Measurements from ENCODE around the gene SPOCK3.
A peak's percentile ranks its signal among the peaks of the same experiment; 100 is the strongest.
"Not testable (repeated sequence)": the region's sequence is repeated elsewhere in the genome, so short reads cannot be mapped to it uniquely, and the experiment has no call there.

The SPOCK3 gene

DNA sequence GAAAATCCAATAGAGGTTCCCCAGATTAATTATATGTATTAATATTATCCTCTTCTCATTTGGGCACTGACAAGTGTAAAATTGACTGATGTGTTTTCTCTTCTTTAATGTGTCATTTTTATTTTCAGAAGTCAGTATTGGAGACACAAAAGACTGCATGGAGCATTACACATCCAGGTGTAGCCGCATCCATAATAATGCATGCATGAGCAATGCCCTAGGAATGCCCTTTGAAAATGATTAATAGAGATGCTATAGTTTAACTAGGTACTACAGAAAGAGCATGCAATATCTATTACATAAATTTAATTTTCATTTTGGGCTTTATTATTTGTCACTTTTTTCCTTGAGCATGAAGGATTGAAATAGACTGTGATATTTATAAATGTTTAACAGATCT lies 509.9 kb downstream of the SPOCK3 start:
- no peak overlapping the region for H3K4me3 ChIP-seq (ENCODE audit: severe bottlenecking)
- no peaks in the 10 kb centered on the region for H3K9me3 ChIP-seq (ENCODE audit: severe bottlenecking)
- H3K4me1 ChIP-seq (ENCODE audit: insufficient read depth, poor library complexity, severe bottlenecking): no peaks in the 10 kb centered on the region
- H3K27me3 ChIP-seq (ENCODE audit: insufficient read depth, poor library complexity, severe bottlenecking): no peaks in the 10 kb centered on the region
- H3K36me3 ChIP-seq (ENCODE audit: low read depth): no peaks in the 10 kb centered on the region
- no peak overlapping the region for H3K27ac ChIP-seq (ENCODE audit: poor library complexity, severe bottlenecking)
- ATAC-seq (ENCODE audit: low read depth) (peak; percentile 93), DNase-seq (ENCODE audit: low spot score) (no peak)
- TF ChIP-seq CTCF (IDR thresholded peaks at IDR 0.05; ENCODE audit: poor library complexity, severe bottlenecking): no peak

DNA sequence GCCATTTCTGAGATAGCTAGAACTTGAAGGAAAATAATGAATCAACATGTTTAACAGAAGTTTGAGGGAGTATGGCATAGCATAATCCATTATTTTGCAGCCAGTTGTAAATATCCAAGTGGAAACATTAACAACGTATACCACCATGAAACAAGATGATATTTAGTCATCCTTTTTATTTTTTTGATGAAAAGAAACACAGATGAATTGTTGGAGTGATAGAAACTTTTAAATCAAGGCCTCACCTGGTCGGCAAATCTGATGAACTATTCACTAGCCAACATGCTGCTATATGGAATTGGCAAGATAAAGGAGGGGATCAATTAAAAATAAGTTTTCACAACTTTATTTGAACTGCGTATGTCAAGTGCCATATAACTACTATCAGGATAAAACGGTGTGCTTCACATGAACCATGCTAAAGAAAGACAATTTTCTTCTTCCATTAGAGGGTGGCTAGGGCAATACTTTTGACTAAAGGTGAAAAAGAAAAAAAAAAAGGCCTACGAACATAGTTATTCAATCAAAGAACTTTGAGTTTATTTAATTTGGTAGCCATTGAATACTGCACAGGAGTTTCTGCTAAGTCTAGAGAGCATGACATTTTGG lies 510.7 kb downstream of the SPOCK3 start:
- H3K27me3 ChIP-seq (ENCODE audit: insufficient read depth, poor library complexity, severe bottlenecking): no peaks in the 10 kb centered on the region
- no peak overlapping the region for H3K27ac ChIP-seq (ENCODE audit: poor library complexity, severe bottlenecking)
- H3K36me3 ChIP-seq (ENCODE audit: low read depth): no peaks in the 10 kb centered on the region

GRCh38 chr4:166715748-166716713 lies 518.3 kb downstream of the SPOCK3 start:
- H3K27me3 ChIP-seq (ENCODE audit: insufficient read depth, poor library complexity, severe bottlenecking); ATAC-seq (ENCODE audit: low read depth); H3K4me3 ChIP-seq (ENCODE audit: severe bottlenecking); H3K9me3 ChIP-seq (ENCODE audit: severe bottlenecking); H3K36me3 ChIP-seq (ENCODE audit: low read depth); H3K4me1 ChIP-seq (ENCODE audit: insufficient read depth, poor library complexity, severe bottlenecking); H3K27ac ChIP-seq (ENCODE audit: poor library complexity, severe bottlenecking); DNase-seq (ENCODE audit: low spot score): not testable (repeated sequence)

More for the DNA sequence above, 510.7 kb downstream of the SPOCK3 start:
- no peaks in the 10 kb centered on the region for H3K4me1 ChIP-seq (ENCODE audit: insufficient read depth, poor library complexity, severe bottlenecking)
- DNase-seq (ENCODE audit: low spot score) (no peak), ATAC-seq (ENCODE audit: low read depth) (no peak)
- H3K9me3 ChIP-seq (ENCODE audit: severe bottlenecking): no peaks in the 10 kb centered on the region
- TF ChIP-seq CTCF (IDR thresholded peaks at IDR 0.05; ENCODE audit: poor library complexity, severe bottlenecking): no peak
- no peak overlapping the region for H3K4me3 ChIP-seq (ENCODE audit: severe bottlenecking)

GRCh38 chr4:166700592-166700991 lies 533.7 kb downstream of the SPOCK3 start:
- Histone ChIP-seq H3K36me3 (ENCODE audit: low read depth) (no peaks in the 10 kb centered on the region), H3K27me3 (ENCODE audit: insufficient read depth, poor library complexity, severe bottlenecking) (no peaks in the 10 kb centered on the region), H3K4me1 (ENCODE audit: insufficient read depth, poor library complexity, severe bottlenecking) (no peaks in the 10 kb centered on the region), H3K27ac (ENCODE audit: poor library complexity, severe bottlenecking) (no peak overlapping the region), H3K4me3 (ENCODE audit: severe bottlenecking) (no peak overlapping the region), H3K9me3 (ENCODE audit: severe bottlenecking) (peaks cover 3% of the 10 kb centered on the region)
- no peak for TF ChIP-seq CTCF (IDR thresholded peaks at IDR 0.05; ENCODE audit: poor library complexity, severe bottlenecking)
- DNase-seq (ENCODE audit: low spot score) (no peak), ATAC-seq (ENCODE audit: low read depth) (no peak)

DNA sequence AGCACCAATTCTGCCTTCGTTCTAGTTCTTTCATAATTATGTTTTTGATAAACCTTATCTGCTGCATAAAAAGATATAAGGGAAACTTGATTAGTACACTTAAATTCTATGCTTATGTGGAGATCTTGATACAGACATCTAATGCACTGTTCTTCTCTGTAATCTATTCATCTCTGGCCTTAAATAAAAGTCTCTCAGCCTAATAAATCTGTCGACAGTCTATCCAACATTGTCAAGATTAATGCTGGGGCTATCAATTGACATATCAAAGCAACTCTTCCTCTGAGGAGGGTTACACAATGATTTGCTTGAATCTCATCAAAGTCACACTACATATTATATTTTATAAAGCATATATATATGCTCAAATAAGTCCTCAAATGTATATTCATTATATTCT lies 545.5 kb downstream of the SPOCK3 start:
- Histone ChIP-seq H3K9me3 (ENCODE audit: severe bottlenecking) (no peaks in the 10 kb centered on the region), H3K36me3 (ENCODE audit: low read depth) (no peaks in the 10 kb centered on the region), H3K27me3 (ENCODE audit: insufficient read depth, poor library complexity, severe bottlenecking) (no peaks in the 10 kb centered on the region), H3K4me1 (ENCODE audit: insufficient read depth, poor library complexity, severe bottlenecking) (no peaks in the 10 kb centered on the region), H3K27ac (ENCODE audit: poor library complexity, severe bottlenecking) (no peak overlapping the region), H3K4me3 (ENCODE audit: severe bottlenecking) (no peak overlapping the region)
- TF ChIP-seq CTCF (IDR thresholded peaks at IDR 0.05; ENCODE audit: poor library complexity, severe bottlenecking): no peak
- ATAC-seq (ENCODE audit: low read depth) (no peak), DNase-seq (ENCODE audit: low spot score) (no peak)
